Panc1 (cell line): ENCODE measurements around the gene PLCB1. TPM values are rescaled to one million over a fixed set of nuclear protein-coding genes. Genes with fewer than 3 reads are reported as not detected.

Source experiments
- ATAC-seq: fragments of 200-7000 bp; cut with Tn5 transposase; 2 replicates; pipeline ENCODE4 v1.9.1; 2020; ENCODE audit warnings: mild to moderate bottlenecking, moderate library complexity
- BruUV-seq: library from RNA; stranded (reverse); fragments of 400-500 nt; replicated peaks from 2 replicates; lab custom pipeline; 2021; lab: Mats Ljungman, UMichigan
- CTCF ChIA-PET: fragments of 300-600 bp; sonication (Branson Sonifier 250); formaldehyde crosslinking; loops from one replicate; lab custom pipeline; 2022; ENCODE audit warnings: antibody characterized with exemption; lab: Charles Lee
- POLR2A ChIA-PET: fragments of 300-600 bp; sonication (Branson Sonifier 250); formaldehyde crosslinking; loops from one replicate; lab custom pipeline; 2022; ENCODE audit warnings: antibody characterized with exemption; lab: Charles Lee
- DNase-seq: peaks from one replicate; pipeline ENCODE4 v3.0.0-alpha.2; 2010; ENCODE audit warnings: low read depth, low spot score
- H3K27ac ChIP-seq: 2 replicates; pipeline ENCODE4 v1.5.1; 2011; ENCODE audit warnings: mild to moderate bottlenecking, low read length, inconsistent platforms
- H3K27me3 ChIP-seq: fragments of 200-500 bp; sonication (Bioruptor generic); 2 replicates; pipeline ENCODE4 v1.6.0; 2014; ENCODE audit warnings: low read length, inconsistent platforms; ENCODE audit not compliant: control insufficient read depth, insufficient read depth
- H3K36me3 ChIP-seq: fragments of 200-500 bp; sonication (Bioruptor generic); 2 replicates; pipeline ENCODE4 v1.5.1; 2014; ENCODE audit warnings: inconsistent platforms, mild to moderate bottlenecking, low read length, moderate library complexity; ENCODE audit not compliant: control insufficient read depth, insufficient read depth
- H3K4me1 ChIP-seq: 2 replicates; pipeline ENCODE4 v1.5.1; 2011; ENCODE audit warnings: inconsistent platforms, mild to moderate bottlenecking, low read length, moderate library complexity; ENCODE audit not compliant: control insufficient read depth, insufficient read depth
- H3K4me3 ChIP-seq, 2 experiments: 2 replicates each; pipeline ENCODE4 v1.5.1; 2011 to 2012; ENCODE audit warnings: low read depth in 2 of 2, low read length in 2 of 2, mild to moderate bottlenecking in 2 of 2, inconsistent platforms in 1 of 2, moderate library complexity in 1 of 2
- H3K9me3 ChIP-seq: fragments of 200-500 bp; sonication (Bioruptor generic); 2 replicates; pipeline ENCODE4 v1.5.1; 2014; ENCODE audit warnings: low read depth, mild to moderate bottlenecking, inconsistent platforms, low read length, moderate library complexity; ENCODE audit not compliant: control insufficient read depth, insufficient read depth
- POLR2AphosphoS5 ChIP-seq: IDR thresholded peaks from 2 replicates; pipeline ENCODE4 v1.6.1; 2012; ENCODE audit warnings: mild to moderate bottlenecking, low read depth, low read length, moderate library complexity
- SIN3A ChIP-seq: IDR thresholded peaks from 2 replicates; pipeline ENCODE4 v1.6.1; 2012; ENCODE audit warnings: low read depth, mild to moderate bottlenecking, low read length, moderate library complexity, borderline replicate concordance; ENCODE audit not compliant: insufficient read depth
- TCF7L2 ChIP-seq: IDR thresholded peaks from 2 replicates; pipeline ENCODE4 v1.6.1; 2011; ENCODE audit warnings: mild to moderate bottlenecking, low read depth, low read length, inconsistent platforms
- in situ Hi-C: cut with HindIII; loops from 2 replicates; pipeline ENCODE4 v1.10.0; 2016; ENCODE audit warnings: low sequenced_read_pairs, low pct_unique_long_range_greater_than_20kb
- intact Hi-C: fragments of 100-400 bp; cut with micrococcal nuclease; formaldehyde crosslinking; loops from one replicate; pipeline ENCODE4 v1.10.0; 2022; ENCODE audit not compliant: unreplicated experiment
- total RNA-seq: library from RNA; stranded (reverse); gene quantifications from one replicate; pipeline ENCODE4 v1.2.1, GENCODE V29; 2021; ENCODE audit not compliant: unreplicated experiment
- TF ChIP-seq, protein P1 (sequence below), 2 experiments: IDR thresholded peaks; 2 replicates each; pipeline ENCODE4 v1.6.1; 2011 to 2012; ENCODE audit warnings: low read depth in 2 of 2, control low read depth in 1 of 2, low read length in 1 of 2, mild to moderate bottlenecking in 1 of 2, moderate library complexity in 1 of 2; ENCODE audit not compliant: insufficient read depth in 1 of 2
- TF ChIP-seq, protein P2 (sequence below): fragments of 450-650 bp; IDR thresholded peaks from 2 replicates; pipeline ENCODE4 v1.5.1; 2017; ENCODE audit warnings: mild to moderate bottlenecking

PLCB1 gene
- total RNA-seq, 1 experiment from 2014 or later: 0.59 TPM

DNA sequence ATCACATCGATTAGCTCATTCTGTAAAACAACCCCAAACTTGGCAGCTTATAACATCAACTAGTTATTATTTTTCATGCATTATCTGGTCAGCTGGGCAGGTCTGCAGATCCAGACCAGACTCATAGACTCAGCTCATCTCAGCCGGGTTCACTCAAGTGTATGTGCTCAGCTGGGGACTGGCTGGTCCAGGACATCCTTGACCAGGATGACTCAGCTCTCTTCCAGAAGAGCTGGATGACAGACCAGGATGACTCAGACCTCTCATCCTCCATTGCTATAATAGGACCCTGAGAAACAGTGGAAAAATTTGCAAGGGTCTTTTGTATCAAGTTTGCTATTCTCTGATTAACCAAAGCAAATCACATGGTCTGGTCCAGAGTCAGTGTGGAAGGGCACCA is 624.3 kb downstream of the PLCB1 start:
- Histone ChIP-seq H3K27ac (no peak overlapping the region), H3K27me3 (no peaks in the 10 kb centered on the region), H3K9me3 (no peaks in the 10 kb centered on the region), H3K4me1 (no peaks in the 10 kb centered on the region), H3K36me3 (no peaks in the 10 kb centered on the region), H3K4me3 (no peak overlapping the region)
- intact Hi-C loops: no loop called here
- ChIA-PET POLR2A (no interaction called here), CTCF (interaction anchor here (0.5 kb wide), 1 partner anchor 767 kb away, joined by 4 read pairs; no protein-coding TSS in a partner anchor)
- no peak for ATAC-seq
- DNase-seq: no peak
- BruUV-seq: no TSS peak
- TF ChIP-seq, protein P1, sequence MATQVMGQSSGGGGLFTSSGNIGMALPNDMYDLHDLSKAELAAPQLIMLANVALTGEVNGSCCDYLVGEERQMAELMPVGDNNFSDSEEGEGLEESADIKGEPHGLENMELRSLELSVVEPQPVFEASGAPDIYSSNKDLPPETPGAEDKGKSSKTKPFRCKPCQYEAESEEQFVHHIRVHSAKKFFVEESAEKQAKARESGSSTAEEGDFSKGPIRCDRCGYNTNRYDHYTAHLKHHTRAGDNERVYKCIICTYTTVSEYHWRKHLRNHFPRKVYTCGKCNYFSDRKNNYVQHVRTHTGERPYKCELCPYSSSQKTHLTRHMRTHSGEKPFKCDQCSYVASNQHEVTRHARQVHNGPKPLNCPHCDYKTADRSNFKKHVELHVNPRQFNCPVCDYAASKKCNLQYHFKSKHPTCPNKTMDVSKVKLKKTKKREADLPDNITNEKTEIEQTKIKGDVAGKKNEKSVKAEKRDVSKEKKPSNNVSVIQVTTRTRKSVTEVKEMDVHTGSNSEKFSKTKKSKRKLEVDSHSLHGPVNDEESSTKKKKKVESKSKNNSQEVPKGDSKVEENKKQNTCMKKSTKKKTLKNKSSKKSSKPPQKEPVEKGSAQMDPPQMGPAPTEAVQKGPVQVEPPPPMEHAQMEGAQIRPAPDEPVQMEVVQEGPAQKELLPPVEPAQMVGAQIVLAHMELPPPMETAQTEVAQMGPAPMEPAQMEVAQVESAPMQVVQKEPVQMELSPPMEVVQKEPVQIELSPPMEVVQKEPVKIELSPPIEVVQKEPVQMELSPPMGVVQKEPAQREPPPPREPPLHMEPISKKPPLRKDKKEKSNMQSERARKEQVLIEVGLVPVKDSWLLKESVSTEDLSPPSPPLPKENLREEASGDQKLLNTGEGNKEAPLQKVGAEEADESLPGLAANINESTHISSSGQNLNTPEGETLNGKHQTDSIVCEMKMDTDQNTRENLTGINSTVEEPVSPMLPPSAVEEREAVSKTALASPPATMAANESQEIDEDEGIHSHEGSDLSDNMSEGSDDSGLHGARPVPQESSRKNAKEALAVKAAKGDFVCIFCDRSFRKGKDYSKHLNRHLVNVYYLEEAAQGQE (IDR thresholded peaks at IDR 0.05; ENCODE audit: insufficient read depth in 1 of 2, low read depth in 2 of 2, low read length in 1 of 2): no peak
- no peak for TF ChIP-seq SIN3A
- in situ Hi-C loops: no loop called here

DNA sequence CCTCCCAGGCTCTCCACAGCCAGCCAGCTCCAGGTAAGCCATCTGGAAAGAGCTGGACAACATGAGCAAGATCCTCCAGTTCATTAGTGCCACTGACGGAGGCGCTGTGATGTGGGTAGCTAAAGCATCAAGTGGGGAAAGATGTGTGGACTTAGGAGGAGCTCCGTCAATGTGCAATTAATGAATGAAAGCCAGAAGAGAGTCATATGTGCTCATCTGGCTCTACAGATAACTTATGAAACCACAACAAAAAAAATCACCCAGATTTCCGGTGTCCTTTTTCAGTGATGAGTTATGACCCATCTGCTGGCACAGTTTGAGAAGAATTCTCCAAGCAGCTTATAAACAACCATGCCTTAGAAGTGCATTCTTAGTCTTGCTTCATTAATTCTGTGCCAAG is 625.1 kb downstream of the PLCB1 start:
- H3K9me3 ChIP-seq: no peaks in the 10 kb centered on the region
- no peak overlapping the region for H3K27ac ChIP-seq
- intact Hi-C loops (no loop called here), in situ Hi-C loops (no loop called here)
- TF ChIP-seq TCF7L2 (no peak), SIN3A (no peak), POLR2AphosphoS5 (no peak)
- TF ChIP-seq, protein P2, sequence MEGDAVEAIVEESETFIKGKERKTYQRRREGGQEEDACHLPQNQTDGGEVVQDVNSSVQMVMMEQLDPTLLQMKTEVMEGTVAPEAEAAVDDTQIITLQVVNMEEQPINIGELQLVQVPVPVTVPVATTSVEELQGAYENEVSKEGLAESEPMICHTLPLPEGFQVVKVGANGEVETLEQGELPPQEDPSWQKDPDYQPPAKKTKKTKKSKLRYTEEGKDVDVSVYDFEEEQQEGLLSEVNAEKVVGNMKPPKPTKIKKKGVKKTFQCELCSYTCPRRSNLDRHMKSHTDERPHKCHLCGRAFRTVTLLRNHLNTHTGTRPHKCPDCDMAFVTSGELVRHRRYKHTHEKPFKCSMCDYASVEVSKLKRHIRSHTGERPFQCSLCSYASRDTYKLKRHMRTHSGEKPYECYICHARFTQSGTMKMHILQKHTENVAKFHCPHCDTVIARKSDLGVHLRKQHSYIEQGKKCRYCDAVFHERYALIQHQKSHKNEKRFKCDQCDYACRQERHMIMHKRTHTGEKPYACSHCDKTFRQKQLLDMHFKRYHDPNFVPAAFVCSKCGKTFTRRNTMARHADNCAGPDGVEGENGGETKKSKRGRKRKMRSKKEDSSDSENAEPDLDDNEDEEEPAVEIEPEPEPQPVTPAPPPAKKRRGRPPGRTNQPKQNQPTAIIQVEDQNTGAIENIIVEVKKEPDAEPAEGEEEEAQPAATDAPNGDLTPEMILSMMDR: no peak
- CTCF ChIA-PET: no interaction called here
- H3K27me3 ChIP-seq: no peaks in the 10 kb centered on the region
- no TSS peak for BruUV-seq
- no peak overlapping the region for H3K4me3 ChIP-seq
- POLR2A ChIA-PET: no interaction called here
- H3K4me1 ChIP-seq: no peaks in the 10 kb centered on the region
- ATAC-seq: no peak
- H3K36me3 ChIP-seq: no peaks in the 10 kb centered on the region
- DNase-seq: no peak

DNA sequence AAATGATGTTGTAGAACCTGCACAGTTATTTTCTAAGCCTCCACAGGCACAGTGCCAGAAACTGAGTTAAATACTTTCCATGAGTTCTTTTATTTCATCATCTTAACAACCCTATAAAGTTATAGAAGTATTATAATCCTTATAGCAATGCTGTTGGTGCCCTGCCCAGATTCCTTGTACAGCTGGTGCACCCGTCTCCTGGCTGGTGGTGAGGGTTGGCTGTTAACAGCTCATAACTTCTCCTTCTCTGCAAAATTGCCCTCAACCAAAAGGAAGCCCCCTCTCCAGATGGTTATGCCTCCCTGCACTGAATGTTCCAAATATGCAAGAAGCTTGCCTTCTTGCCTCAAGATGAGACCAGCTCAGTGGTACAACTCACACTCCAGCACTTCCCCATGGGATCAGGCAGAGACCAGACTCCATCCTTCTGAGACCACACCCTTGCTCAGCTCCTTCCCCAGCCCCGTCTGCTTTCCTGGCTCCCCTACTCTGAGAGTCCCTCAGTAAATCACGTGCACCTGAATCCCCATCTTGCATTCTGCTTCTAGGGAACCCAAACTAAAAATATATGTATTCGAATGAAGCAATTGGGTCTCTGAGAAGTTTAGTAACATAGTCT is 632.4 kb downstream of the PLCB1 start:
- in situ Hi-C loops (no loop called here), intact Hi-C loops (no loop called here)
- Histone ChIP-seq H3K9me3 (no peaks in the 10 kb centered on the region), H3K36me3 (no peaks in the 10 kb centered on the region), H3K4me1 (no peaks in the 10 kb centered on the region), H3K4me3 (no peak overlapping the region), H3K27ac (no peak overlapping the region), H3K27me3 (no peaks in the 10 kb centered on the region)
- DNase-seq (no peak), ATAC-seq (no peak)
- POLR2A ChIA-PET: no interaction called here
- CTCF ChIA-PET: no interaction called here
- no TSS peak for BruUV-seq
- TF ChIP-seq, protein P2: no peak
- TF ChIP-seq TCF7L2 (no peak), POLR2AphosphoS5 (no peak), SIN3A (no peak)
- TF ChIP-seq, protein P1 (IDR thresholded peaks at IDR 0.05; ENCODE audit: insufficient read depth in 1 of 2, low read depth in 2 of 2, low read length in 1 of 2): no peak
